Gastroesophageal sphincter (tissue), 3 donors: ENCODE data around the gene CDK14.

Source experiments
- POLR2A ChIP-seq, 2 donors: fragments of 450-650 bp; IDR thresholded peaks; one replicate each; pipeline ENCODE4 v1.6.1; 2017; ENCODE audit warnings: antibody characterized with exemption in 2 of 2, mild to moderate bottlenecking in 2 of 2, moderate library complexity in 1 of 2
- POLR2AphosphoS5 ChIP-seq: sonication (generic); formaldehyde crosslinking; IDR thresholded peaks from one replicate; pipeline ENCODE4 v1.6.1; 2017; ENCODE audit warnings: antibody characterized with exemption
- TF ChIP-seq, protein P1 (sequence below), 4 experiments: fragments of 200-600 bp in 2 of 4; fragments of 450-650 bp in 2 of 4; sonication (generic) in 1 of 4; IDR thresholded peaks; one replicate each; pipeline ENCODE4 v1.5.1; 2017 to 2019; ENCODE audit warnings: antibody characterized with exemption in 4 of 4, mild to moderate bottlenecking in 2 of 4, moderate library complexity in 2 of 4

- TF ChIP-seq, protein P1, sequence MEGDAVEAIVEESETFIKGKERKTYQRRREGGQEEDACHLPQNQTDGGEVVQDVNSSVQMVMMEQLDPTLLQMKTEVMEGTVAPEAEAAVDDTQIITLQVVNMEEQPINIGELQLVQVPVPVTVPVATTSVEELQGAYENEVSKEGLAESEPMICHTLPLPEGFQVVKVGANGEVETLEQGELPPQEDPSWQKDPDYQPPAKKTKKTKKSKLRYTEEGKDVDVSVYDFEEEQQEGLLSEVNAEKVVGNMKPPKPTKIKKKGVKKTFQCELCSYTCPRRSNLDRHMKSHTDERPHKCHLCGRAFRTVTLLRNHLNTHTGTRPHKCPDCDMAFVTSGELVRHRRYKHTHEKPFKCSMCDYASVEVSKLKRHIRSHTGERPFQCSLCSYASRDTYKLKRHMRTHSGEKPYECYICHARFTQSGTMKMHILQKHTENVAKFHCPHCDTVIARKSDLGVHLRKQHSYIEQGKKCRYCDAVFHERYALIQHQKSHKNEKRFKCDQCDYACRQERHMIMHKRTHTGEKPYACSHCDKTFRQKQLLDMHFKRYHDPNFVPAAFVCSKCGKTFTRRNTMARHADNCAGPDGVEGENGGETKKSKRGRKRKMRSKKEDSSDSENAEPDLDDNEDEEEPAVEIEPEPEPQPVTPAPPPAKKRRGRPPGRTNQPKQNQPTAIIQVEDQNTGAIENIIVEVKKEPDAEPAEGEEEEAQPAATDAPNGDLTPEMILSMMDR (IDR thresholded peaks at IDR 0.05), result no peak
- no peak for TF ChIP-seq POLR2A (IDR thresholded peaks at IDR 0.05)
- TF ChIP-seq POLR2AphosphoS5, result no peak
These were observed 220.5 kb downstream of the CDK14 start for GRCh38 chr7:90816511-90817142.
